ENCODE results near the gene GFPT2. TPM values are rescaled to one million over a fixed set of nuclear protein-coding genes. Genes with fewer than 3 reads are reported as not detected.

The GFPT2 gene
- total and polyA plus RNA-seq, 2 of the 8 experiments (the other 6 are each of a cell fraction or from before 2014, with no cell fraction given) = 83.7 to 143 TPM

DNA sequence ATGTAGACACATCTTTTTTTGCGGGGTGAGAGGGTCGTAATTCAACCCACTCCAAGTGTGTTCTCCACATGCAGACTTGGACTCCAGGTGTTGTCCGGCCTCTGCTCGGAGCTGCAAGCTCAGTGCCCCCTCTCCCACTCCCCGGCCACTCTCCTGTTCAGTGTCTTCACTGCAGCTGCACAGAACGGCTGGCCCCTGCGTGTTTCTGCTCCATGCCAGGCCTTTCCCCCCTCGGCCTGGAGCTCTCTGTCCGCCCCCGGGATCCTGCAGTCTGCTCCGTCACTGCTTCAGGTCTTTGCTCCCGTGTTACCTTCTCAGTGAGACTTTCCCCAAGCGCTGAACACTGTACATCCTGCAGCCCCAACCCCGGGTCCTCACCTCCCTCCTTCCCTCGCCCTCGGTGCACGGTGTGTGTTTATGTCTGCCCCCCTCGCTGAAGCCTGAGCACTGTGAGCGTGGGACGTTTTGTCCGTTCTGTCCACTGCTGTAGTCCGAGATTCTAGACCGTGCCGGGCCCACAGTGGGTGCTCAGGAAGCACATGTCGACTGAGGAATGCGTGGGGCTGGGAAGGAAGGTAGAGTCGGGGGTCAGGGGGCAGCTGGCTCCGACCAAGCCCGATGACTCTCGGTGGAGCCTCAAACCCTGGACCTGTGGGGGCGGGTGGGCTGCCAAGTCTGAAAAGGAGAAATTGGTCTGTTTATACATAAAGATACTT is 26.4 kb upstream of the GFPT2 start (continued):
- TF ChIP-seq, protein P1, sequence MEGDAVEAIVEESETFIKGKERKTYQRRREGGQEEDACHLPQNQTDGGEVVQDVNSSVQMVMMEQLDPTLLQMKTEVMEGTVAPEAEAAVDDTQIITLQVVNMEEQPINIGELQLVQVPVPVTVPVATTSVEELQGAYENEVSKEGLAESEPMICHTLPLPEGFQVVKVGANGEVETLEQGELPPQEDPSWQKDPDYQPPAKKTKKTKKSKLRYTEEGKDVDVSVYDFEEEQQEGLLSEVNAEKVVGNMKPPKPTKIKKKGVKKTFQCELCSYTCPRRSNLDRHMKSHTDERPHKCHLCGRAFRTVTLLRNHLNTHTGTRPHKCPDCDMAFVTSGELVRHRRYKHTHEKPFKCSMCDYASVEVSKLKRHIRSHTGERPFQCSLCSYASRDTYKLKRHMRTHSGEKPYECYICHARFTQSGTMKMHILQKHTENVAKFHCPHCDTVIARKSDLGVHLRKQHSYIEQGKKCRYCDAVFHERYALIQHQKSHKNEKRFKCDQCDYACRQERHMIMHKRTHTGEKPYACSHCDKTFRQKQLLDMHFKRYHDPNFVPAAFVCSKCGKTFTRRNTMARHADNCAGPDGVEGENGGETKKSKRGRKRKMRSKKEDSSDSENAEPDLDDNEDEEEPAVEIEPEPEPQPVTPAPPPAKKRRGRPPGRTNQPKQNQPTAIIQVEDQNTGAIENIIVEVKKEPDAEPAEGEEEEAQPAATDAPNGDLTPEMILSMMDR (IDR thresholded peaks at IDR 0.05; ENCODE audit: control extremely low read depth in 1 of 3, insufficient read depth in 1 of 3, low read depth in 1 of 3, low read length in 3 of 3) = no peak
- TF ChIP-seq SUZ12 (IDR thresholded peaks at IDR 0.05; ENCODE audit: low read length) = no peak
- TF ChIP-seq, protein P2, sequence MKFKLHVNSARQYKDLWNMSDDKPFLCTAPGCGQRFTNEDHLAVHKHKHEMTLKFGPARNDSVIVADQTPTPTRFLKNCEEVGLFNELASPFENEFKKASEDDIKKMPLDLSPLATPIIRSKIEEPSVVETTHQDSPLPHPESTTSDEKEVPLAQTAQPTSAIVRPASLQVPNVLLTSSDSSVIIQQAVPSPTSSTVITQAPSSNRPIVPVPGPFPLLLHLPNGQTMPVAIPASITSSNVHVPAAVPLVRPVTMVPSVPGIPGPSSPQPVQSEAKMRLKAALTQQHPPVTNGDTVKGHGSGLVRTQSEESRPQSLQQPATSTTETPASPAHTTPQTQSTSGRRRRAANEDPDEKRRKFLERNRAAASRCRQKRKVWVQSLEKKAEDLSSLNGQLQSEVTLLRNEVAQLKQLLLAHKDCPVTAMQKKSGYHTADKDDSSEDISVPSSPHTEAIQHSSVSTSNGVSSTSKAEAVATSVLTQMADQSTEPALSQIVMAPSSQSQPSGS (IDR thresholded peaks at IDR 0.05; ENCODE audit: low read length) = no peak
- TF ChIP-seq CBX5 (IDR thresholded peaks at IDR 0.05; ENCODE audit: low read depth, low read length) = no peak
- TF ChIP-seq SAP30 (IDR thresholded peaks at IDR 0.05; ENCODE audit: insufficient read depth, insufficient replicate concordance, low read length) = no peak
- no peak for TF ChIP-seq RAD21 (IDR thresholded peaks at IDR 0.05 in 1 of 2, conservative IDR thresholded peaks at IDR 0.05 in 1 of 2; ENCODE audit: low read depth in 2 of 2, low read length in 2 of 2)
- no peak for TF ChIP-seq NANOG (IDR thresholded peaks at IDR 0.05; ENCODE audit: insufficient read depth, low read depth, low read length, poor library complexity, severe bottlenecking)

All from H1 (cell line).